ENCODE measurements around the gene ZFY.

DNA sequence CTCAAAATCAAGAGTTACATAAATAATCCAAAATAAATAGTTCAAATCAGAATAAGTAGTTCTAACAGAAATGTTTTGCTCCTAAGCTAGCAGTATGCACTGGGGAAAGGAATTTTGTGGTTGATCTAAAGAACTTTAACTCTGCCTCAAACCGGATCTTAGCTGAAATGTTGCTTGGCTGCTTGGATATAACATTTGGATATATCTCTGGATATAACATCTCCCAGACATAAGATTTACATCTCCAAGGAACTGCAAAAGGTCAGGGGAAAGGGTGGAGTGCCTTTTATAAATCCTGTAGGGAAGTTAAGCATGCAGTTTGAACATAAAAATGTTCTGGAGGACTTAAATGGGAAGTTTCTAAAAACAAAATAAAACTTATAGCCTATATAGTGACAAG, 83.4 kb downstream of the ZFY start:
- TF ChIP-seq, protein P1, sequence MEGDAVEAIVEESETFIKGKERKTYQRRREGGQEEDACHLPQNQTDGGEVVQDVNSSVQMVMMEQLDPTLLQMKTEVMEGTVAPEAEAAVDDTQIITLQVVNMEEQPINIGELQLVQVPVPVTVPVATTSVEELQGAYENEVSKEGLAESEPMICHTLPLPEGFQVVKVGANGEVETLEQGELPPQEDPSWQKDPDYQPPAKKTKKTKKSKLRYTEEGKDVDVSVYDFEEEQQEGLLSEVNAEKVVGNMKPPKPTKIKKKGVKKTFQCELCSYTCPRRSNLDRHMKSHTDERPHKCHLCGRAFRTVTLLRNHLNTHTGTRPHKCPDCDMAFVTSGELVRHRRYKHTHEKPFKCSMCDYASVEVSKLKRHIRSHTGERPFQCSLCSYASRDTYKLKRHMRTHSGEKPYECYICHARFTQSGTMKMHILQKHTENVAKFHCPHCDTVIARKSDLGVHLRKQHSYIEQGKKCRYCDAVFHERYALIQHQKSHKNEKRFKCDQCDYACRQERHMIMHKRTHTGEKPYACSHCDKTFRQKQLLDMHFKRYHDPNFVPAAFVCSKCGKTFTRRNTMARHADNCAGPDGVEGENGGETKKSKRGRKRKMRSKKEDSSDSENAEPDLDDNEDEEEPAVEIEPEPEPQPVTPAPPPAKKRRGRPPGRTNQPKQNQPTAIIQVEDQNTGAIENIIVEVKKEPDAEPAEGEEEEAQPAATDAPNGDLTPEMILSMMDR (IDR thresholded peaks at IDR 0.05), result no peak
- TF ChIP-seq POLR2A (IDR thresholded peaks at IDR 0.05) (no peak), EP300 (IDR thresholded peaks at IDR 0.05) (no peak)

Measured in suprapubic skin (tissue), 3 donors.